Measurements from ENCODE around the gene DHX57.

The DHX57 gene

GRCh38 chr2:38750011-38750890 lies 125.5 kb downstream of the DHX57 start:
- peak; percentile 33 for DNase-seq

DNA sequence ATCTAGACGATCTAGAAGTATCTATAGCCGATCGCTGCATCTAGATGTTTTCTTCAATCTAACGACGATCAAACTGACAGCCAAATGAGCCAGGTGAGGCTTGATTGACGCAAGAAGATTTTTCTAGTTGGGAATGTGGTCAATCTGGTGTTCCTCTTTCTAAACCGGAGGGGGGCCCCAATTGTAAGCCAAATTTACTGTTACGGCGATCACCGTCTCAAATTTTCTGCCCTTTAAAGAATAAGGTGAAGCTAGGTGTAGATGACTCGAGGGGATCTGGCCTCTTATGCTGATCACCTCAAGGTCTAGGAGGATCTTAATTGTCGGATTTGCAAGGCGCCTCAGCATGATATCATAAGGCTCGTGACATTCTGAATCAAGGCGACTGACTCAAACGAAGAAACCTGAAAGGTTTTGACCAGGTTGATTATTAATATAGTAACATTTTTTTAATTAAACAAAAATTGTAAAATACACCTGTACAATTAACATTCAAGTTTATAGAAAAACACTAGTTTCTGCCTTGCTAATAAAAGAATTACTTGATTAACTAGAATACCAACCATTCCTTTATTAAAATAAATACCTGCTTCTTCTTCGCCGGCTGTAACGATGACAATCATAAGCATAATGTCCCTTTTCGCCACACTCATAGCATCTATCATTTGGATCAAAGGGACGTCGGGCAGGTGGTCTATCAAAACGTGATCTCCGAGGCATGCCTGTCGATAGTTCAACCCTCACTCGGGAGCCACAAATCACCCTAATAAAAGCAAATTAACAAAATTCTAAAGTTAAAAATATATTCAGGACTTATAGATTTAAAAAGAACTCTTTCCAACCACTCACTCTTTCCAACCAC lies 126.6 kb downstream of the DHX57 start:
- DNase-seq = no peak

DNA sequence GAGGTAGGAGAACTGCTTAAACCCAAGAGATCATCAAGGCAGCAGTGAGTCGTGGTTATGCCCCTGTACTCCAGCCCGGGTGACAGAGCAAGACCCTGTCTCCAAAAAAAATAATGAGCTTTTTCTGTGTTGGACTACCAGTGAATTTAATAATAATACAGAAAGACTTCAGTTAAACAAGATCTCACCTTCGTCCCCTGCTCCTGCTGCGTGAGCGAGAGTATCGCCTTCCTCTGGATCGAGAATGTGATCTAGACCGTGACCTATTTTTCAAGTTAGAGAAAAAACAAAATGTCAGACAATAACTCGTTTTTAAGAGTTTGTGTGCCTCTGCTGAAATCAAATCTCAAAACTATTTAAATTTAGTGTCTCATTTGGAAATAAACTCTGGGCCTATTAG lies 127.3 kb downstream of the DHX57 start:
- no peak for DNase-seq

- DNase-seq = no peak
Measured at GRCh38 chr2:38747819-38748218, 127.9 kb downstream of the DHX57 start.
